GM10248 (cell line): Measurements from ENCODE around the gene PDE1C.
A peak's percentile ranks its signal among the peaks of the same experiment; 100 is the strongest.

Experiments used
- CTCF ChIA-PET: fragments of 300-600 bp; sonication (Branson Sonifier 250); formaldehyde crosslinking; extraction: SDS; loops from one replicate; lab custom pipeline; 2021; ENCODE audit warnings: antibody characterized with exemption; lab: Yijun Ruan, JAX
- POLR2A ChIA-PET: fragments of 350-650 bp; sonication (Branson Sonifier 250); formaldehyde crosslinking; extraction: SDS; loops from one replicate; lab custom pipeline; 2020; ENCODE audit warnings: antibody characterized with exemption; lab: Yijun Ruan, JAX
- DNase-seq: peaks from one replicate; pipeline ENCODE4 v3.0.0; 2012; ENCODE audit errors: extremely low spot score
- TF ChIP-seq, protein P1 (sequence below): IDR thresholded peaks from 2 replicates; pipeline ENCODE4 v1.5.1; 2012; ENCODE audit warnings: mild to moderate bottlenecking, low read depth; ENCODE audit errors: extremely low read depth, missing control alignments, control extremely low read depth

Gene PDE1C

DNA sequence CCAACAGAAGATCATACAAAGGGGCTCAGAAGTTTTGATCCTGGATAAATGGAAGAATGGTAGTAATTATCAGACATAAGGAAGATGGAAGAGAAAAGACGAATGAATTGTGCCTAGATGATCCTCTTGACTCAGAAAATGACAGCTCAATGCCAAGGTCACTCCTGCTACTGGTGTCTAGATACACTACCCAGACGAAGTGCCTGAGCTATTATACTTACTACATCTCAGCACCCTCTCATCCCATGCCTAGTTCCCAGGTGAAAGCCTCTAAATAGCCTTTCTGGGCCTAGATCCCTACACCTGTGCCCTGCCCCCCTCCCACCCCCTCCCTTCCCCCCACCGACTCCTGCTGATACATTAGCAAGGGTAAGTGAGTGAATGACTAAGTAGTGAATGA lies 25.5 kb downstream of the PDE1C start:
- CTCF ChIA-PET: no interaction called here
- TF ChIP-seq, protein P1, sequence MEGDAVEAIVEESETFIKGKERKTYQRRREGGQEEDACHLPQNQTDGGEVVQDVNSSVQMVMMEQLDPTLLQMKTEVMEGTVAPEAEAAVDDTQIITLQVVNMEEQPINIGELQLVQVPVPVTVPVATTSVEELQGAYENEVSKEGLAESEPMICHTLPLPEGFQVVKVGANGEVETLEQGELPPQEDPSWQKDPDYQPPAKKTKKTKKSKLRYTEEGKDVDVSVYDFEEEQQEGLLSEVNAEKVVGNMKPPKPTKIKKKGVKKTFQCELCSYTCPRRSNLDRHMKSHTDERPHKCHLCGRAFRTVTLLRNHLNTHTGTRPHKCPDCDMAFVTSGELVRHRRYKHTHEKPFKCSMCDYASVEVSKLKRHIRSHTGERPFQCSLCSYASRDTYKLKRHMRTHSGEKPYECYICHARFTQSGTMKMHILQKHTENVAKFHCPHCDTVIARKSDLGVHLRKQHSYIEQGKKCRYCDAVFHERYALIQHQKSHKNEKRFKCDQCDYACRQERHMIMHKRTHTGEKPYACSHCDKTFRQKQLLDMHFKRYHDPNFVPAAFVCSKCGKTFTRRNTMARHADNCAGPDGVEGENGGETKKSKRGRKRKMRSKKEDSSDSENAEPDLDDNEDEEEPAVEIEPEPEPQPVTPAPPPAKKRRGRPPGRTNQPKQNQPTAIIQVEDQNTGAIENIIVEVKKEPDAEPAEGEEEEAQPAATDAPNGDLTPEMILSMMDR: no peak
- no peak for DNase-seq
- POLR2A ChIA-PET: no interaction called here

DNA sequence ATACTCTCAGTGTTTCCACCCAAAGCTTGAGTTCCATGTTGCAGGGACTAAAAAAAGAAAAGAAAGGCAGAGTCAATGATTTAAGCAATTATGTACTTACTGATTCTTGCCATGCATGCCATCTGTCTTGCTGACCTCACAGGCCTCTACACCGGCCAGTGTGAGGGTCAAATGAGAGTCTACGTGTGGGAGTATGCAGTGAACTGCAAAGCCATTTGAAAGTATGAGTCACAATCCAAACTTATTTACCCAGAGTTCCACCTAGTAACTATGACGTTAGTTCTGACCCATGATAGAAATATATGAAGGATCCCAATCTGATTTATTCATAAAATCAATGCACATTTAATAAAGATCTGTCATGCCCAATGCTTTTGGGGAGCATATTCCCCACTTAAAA lies 26.5 kb downstream of the PDE1C start:
- TF ChIP-seq, protein P1: no peak
- CTCF ChIA-PET: no interaction called here
- POLR2A ChIA-PET: no interaction called here
- DNase-seq: no peak

DNA sequence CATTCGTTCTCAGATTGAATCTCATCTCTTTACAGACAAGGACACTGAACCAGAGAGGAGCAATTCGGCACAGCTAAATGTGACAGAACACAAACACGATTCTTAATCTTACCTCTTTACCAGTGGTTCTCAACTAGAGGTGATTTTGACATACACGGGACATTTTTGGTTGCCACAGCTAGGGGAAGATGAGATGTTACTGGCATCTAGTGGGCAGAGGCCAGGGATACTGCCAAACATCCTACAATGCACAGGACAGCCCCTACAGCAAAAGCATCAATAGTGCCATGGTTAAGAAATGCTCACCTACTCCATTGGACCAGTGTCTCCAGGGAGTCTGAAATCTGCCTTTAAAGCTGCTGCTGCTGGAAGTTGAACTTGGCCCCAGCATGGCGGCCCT lies 27.3 kb downstream of the PDE1C start:
- no peak for DNase-seq
- CTCF ChIA-PET: interaction anchor here (0.6 kb wide), 1 partner anchor 8 kb away, joined by 3 read pairs; no protein-coding TSS in a partner anchor
- TF ChIP-seq, protein P1: peak; percentile 1
- POLR2A ChIA-PET: no interaction called here

- ChIA-PET POLR2A (no interaction called here), CTCF (no interaction called here)
- TF ChIP-seq, protein P1: no peak
- no peak for DNase-seq
Measured at GRCh38 chr7:32039000-32039756, 31.0 kb downstream of the PDE1C start.

GRCh38 chr7:32037650-32038198 lies 32.5 kb downstream of the PDE1C start:
- CTCF ChIA-PET: no interaction called here
- POLR2A ChIA-PET: no interaction called here
- no peak for DNase-seq
- TF ChIP-seq, protein P1: no peak

- no peak for DNase-seq
- ChIA-PET POLR2A (no interaction called here), CTCF (no interaction called here)
- TF ChIP-seq, protein P1: no peak
Measured at GRCh38 chr7:32036557-32036956, 33.6 kb downstream of the PDE1C start.
